ENCODE data around the gene PDZRN3. TPM values are rescaled to one million over a fixed set of nuclear protein-coding genes. Genes with fewer than 3 reads are reported as not detected.

The PDZRN3 gene
- total RNA-seq, 1 donor from 2014 or later: 58.6 TPM

DNA sequence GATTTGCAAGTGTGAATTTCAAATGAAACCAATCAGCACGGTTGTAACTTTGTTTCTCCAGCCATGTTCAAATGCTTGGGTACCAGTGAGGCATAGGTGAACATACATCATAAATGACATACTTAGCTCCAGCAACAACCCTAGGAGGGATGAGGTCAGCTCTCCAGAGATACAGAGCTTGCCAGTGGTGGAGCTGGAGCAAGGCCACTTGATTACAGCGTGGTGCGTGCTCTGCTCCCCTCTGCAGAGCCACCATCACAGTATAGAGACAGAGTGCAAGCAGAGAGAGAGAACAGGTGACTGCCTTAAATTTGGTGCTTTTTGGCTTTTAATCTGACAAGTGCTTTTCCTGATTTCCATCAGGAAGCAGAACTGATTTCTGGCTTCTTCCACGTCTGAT lies 275.1 kb downstream of the PDZRN3 start:
- no peak overlapping the region for H3K27ac Mint-ChIP-seq
- no peak overlapping the region for H3K4me3 Mint-ChIP-seq
- TF ChIP-seq, protein P1, sequence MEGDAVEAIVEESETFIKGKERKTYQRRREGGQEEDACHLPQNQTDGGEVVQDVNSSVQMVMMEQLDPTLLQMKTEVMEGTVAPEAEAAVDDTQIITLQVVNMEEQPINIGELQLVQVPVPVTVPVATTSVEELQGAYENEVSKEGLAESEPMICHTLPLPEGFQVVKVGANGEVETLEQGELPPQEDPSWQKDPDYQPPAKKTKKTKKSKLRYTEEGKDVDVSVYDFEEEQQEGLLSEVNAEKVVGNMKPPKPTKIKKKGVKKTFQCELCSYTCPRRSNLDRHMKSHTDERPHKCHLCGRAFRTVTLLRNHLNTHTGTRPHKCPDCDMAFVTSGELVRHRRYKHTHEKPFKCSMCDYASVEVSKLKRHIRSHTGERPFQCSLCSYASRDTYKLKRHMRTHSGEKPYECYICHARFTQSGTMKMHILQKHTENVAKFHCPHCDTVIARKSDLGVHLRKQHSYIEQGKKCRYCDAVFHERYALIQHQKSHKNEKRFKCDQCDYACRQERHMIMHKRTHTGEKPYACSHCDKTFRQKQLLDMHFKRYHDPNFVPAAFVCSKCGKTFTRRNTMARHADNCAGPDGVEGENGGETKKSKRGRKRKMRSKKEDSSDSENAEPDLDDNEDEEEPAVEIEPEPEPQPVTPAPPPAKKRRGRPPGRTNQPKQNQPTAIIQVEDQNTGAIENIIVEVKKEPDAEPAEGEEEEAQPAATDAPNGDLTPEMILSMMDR (conservative IDR thresholded peaks at IDR 0.05): no peak
- H3K36me3 Mint-ChIP-seq: no peaks in the 10 kb centered on the region
- H3K27me3 Mint-ChIP-seq: peaks cover 19% of the 10 kb centered on the region
- no peak for DNase-seq (ENCODE audit: extremely low spot score, unreplicated experiment)
- no peaks in the 10 kb centered on the region for H3K9me3 Mint-ChIP-seq
- H3K4me1 Mint-ChIP-seq (ENCODE audit: unreplicated experiment): peaks cover 42% of the 10 kb centered on the region

DNA sequence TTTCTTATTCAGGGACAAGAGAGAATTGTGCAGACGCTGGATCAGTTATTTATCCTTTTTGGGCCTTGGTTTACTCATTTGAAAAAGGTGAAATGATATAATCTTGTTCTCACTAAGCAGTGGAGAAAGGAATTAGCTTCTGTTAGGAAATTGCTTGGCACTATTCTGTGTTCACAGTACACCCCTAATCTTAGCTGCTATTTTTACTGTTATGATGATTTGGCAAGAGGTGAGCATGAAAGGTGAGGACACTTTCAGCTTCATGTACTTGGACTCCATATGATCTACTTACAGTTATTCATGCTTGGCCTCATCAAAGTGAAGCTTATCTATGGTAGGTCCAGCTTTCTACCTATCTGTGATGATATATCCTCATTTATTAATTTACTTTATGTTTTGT lies 282.7 kb downstream of the PDZRN3 start:
- Mint-ChIP-seq H3K4me1 (ENCODE audit: unreplicated experiment) (peaks cover 11% of the 10 kb centered on the region), H3K36me3 (no peaks in the 10 kb centered on the region), H3K27me3 (peaks cover 2% of the 10 kb centered on the region), H3K27ac (no peak overlapping the region), H3K4me3 (no peak overlapping the region), H3K9me3 (peaks cover 8% of the 10 kb centered on the region)
- TF ChIP-seq, protein P1 (conservative IDR thresholded peaks at IDR 0.05): no peak
- no peak for DNase-seq (ENCODE audit: extremely low spot score, unreplicated experiment)

DNA sequence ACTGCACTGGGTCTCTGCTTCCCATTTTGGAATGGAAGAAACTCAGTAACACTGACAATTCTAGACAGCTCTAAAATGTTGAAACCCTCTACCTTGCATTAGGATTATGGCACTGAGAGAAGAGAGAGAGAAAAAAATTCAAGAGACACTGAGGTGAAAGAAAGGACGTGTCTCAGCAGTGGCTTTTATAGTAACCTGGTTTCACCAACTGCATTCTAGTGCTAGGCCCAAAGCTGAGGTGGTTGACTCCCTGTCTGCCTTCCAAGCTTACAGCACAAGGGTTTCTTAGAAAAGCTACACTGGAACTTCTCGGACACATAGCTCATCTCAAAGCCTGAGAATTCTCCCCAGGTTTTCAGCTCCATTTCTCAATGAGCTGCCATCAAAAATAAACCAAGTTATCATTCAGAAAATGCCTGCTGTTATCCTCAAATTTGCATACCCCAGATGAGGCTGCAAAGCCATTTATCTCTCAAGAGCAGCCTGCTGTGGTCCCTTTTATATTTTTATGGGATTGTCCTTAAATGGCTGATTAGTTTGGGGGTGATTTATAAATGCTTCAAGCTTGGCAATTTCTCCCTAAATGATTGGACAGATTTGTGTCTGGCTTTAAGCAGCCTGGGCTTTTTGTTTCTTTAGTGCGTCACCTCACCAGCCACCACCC lies 283.3 kb downstream of the PDZRN3 start:
- TF ChIP-seq, protein P1 (conservative IDR thresholded peaks at IDR 0.05): no peak
- H3K4me1 Mint-ChIP-seq (ENCODE audit: unreplicated experiment): peaks cover 6% of the 10 kb centered on the region
- no peak overlapping the region for H3K4me3 Mint-ChIP-seq

DNA sequence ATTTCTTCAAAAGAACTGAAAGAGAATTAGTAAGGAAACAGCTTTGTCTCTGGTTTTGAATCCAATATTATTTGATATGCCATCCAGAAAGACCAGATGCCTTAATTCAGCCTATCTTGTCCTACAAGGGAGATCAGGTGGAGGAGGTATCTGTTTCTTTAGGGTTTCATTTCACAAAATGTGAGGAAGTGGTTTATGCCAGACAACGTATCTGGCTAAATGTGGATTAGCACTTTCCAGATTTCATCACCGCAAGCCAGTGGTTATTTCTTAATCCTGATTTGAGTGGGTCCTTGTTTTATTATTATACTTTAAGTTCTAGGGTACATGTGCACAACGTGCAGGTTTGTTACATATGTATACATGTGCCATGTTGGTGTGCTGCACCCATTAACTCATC lies 292.2 kb downstream of the PDZRN3 start:
- no peak overlapping the region for H3K27ac Mint-ChIP-seq
- no peak overlapping the region for H3K4me3 Mint-ChIP-seq
- peaks cover 3% of the 10 kb centered on the region for H3K9me3 Mint-ChIP-seq
- TF ChIP-seq, protein P1 (conservative IDR thresholded peaks at IDR 0.05): no peak
- no peaks in the 10 kb centered on the region for H3K4me1 Mint-ChIP-seq (ENCODE audit: unreplicated experiment)
- H3K27me3 Mint-ChIP-seq: peaks cover 5% of the 10 kb centered on the region
- H3K36me3 Mint-ChIP-seq: no peaks in the 10 kb centered on the region
- DNase-seq (ENCODE audit: extremely low spot score, unreplicated experiment): no peak

More for the DNA sequence above, 283.3 kb downstream of the PDZRN3 start:
- Mint-ChIP-seq H3K27ac (no peak overlapping the region), H3K27me3 (no peaks in the 10 kb centered on the region), H3K36me3 (no peaks in the 10 kb centered on the region), H3K9me3 (peaks cover 8% of the 10 kb centered on the region)
- DNase-seq (ENCODE audit: extremely low spot score, unreplicated experiment): no peak
